ENCODE measurements around the gene KRTAP21-3. TPM values are rescaled to one million over a fixed set of nuclear protein-coding genes. Genes with fewer than 3 reads are reported as not detected.

KRTAP21-3 gene
- total RNA-seq, 1 experiment from 2014 or later, result not detected

DNA sequence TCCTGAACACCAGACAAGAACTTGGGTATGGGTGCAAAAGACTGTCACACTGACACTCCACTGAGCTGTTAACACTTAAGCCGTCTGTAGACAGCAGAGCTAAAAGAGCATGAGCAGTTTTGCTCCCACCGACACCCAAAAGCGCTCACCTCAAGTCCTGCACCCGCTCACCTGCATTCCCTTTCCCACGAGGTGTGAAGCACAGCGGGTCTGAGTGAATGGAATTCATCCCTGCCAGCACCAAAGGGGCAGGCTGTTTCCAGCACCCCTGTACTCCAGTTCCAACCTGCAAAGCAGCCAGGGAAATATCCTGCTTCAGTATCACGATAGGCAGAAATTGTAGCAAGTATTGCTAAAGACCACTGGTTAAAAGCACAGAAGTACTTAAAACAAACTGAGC, 28.8 kb downstream of the KRTAP21-3 start:
- intact Hi-C loops (cut with micrococcal nuclease; ENCODE audit: unreplicated experiment), result no loop called here
- Histone ChIP-seq H3K9me3 (ENCODE audit: low read depth, low read length, poor library complexity, severe bottlenecking) (peaks cover 3% of the 10 kb centered on the region), H3K4me3 (ENCODE audit: low read depth, low read length, poor library complexity, severe bottlenecking) (no peak overlapping the region), H3K27me3 (replicated peaks; ENCODE audit: insufficient read depth, low read depth, low read length, poor library complexity) (no peaks in the 10 kb centered on the region), H3K4me1 (ENCODE audit: insufficient read depth, low read length, poor library complexity, severe bottlenecking) (no peaks in the 10 kb centered on the region), H3K27ac (ENCODE audit: low read depth, low read length, poor library complexity, severe bottlenecking) (no peak overlapping the region), H3K36me3 (ENCODE audit: insufficient read depth, low read length, poor library complexity, severe bottlenecking) (no peaks in the 10 kb centered on the region)
- CTCF ChIA-PET, result no interaction called here
- POLR2A ChIA-PET (ENCODE audit: low non-redundant PET), result no interaction called here
- no peak for TF ChIP-seq EZH2 (IDR thresholded peaks at IDR 0.05; ENCODE audit: borderline replicate concordance, low read depth, low read length, poor library complexity, severe bottlenecking)
- BruUV-seq (replicated peaks), result no TSS peak
- no peak for DNase-seq (ENCODE audit: low spot score)

DNA sequence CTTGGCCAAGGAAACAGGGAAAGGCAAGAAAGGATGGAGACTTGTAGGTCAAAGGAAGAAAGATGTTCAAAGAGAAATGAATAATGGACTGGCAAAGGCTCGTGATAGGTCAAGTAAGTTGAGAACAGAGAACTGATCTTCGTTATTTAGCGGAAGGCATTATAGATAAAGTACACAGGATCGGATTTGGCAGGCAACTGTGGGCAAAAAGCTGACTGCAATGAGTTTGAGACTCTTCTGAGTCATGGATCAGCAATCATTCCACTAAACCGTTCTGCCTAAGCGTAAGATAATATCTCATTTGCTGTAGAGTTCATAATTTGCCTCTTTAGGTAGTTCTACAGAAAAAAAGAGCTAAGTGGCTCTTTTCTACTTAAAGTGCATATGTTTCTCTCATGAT, 34.1 kb downstream of the KRTAP21-3 start:
- no peak for DNase-seq (ENCODE audit: low spot score)
- POLR2A ChIA-PET (ENCODE audit: low non-redundant PET), result no interaction called here
- H3K9me3 ChIP-seq (ENCODE audit: low read depth, low read length, poor library complexity, severe bottlenecking), result peaks cover 5% of the 10 kb centered on the region
- H3K27ac ChIP-seq (ENCODE audit: low read depth, low read length, poor library complexity, severe bottlenecking), result no peak overlapping the region
- BruUV-seq (replicated peaks), result no TSS peak
- no peaks in the 10 kb centered on the region for H3K27me3 ChIP-seq (replicated peaks; ENCODE audit: insufficient read depth, low read depth, low read length, poor library complexity)
- CTCF ChIA-PET, result no interaction called here
- no peaks in the 10 kb centered on the region for H3K4me1 ChIP-seq (ENCODE audit: insufficient read depth, low read length, poor library complexity, severe bottlenecking)
- intact Hi-C loops (cut with micrococcal nuclease; ENCODE audit: unreplicated experiment), result no loop called here
- H3K4me3 ChIP-seq (ENCODE audit: low read depth, low read length, poor library complexity, severe bottlenecking), result no peak overlapping the region
- TF ChIP-seq, protein P1, sequence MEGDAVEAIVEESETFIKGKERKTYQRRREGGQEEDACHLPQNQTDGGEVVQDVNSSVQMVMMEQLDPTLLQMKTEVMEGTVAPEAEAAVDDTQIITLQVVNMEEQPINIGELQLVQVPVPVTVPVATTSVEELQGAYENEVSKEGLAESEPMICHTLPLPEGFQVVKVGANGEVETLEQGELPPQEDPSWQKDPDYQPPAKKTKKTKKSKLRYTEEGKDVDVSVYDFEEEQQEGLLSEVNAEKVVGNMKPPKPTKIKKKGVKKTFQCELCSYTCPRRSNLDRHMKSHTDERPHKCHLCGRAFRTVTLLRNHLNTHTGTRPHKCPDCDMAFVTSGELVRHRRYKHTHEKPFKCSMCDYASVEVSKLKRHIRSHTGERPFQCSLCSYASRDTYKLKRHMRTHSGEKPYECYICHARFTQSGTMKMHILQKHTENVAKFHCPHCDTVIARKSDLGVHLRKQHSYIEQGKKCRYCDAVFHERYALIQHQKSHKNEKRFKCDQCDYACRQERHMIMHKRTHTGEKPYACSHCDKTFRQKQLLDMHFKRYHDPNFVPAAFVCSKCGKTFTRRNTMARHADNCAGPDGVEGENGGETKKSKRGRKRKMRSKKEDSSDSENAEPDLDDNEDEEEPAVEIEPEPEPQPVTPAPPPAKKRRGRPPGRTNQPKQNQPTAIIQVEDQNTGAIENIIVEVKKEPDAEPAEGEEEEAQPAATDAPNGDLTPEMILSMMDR (conservative IDR thresholded peaks at IDR 0.05; ENCODE audit: low read depth, low read length), result no peak
- no peak for TF ChIP-seq EZH2 (IDR thresholded peaks at IDR 0.05; ENCODE audit: borderline replicate concordance, low read depth, low read length, poor library complexity, severe bottlenecking)
- no peaks in the 10 kb centered on the region for H3K36me3 ChIP-seq (ENCODE audit: insufficient read depth, low read length, poor library complexity, severe bottlenecking)

DNA sequence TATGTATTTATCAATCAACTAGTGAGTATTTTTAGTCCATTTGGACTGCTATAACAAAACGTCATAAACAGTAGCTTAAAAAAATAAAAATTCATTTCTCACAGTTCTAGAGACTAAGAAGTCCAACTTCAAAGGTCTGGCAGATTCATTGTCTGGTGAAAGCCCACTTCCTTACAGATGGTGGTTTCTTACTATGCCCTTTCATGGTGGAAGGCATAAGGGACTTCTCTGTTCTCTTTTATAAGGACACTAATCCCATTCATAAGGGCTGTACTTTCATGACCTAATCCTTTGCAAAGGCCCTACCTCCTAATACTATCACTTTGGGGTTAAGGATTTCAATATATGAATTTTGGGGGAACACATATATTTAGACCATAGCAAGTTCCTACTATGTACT, 38.0 kb downstream of the KRTAP21-3 start:
- Histone ChIP-seq H3K4me3 (ENCODE audit: low read depth, low read length, poor library complexity, severe bottlenecking) (no peak overlapping the region), H3K27ac (ENCODE audit: low read depth, low read length, poor library complexity, severe bottlenecking) (no peak overlapping the region), H3K9me3 (ENCODE audit: low read depth, low read length, poor library complexity, severe bottlenecking) (peaks cover 5% of the 10 kb centered on the region), H3K27me3 (replicated peaks; ENCODE audit: insufficient read depth, low read depth, low read length, poor library complexity) (no peaks in the 10 kb centered on the region), H3K4me1 (ENCODE audit: insufficient read depth, low read length, poor library complexity, severe bottlenecking) (no peaks in the 10 kb centered on the region), H3K36me3 (ENCODE audit: insufficient read depth, low read length, poor library complexity, severe bottlenecking) (no peaks in the 10 kb centered on the region)
- no peak for DNase-seq (ENCODE audit: low spot score)
- POLR2A ChIA-PET (ENCODE audit: low non-redundant PET), result no interaction called here
- intact Hi-C loops (cut with micrococcal nuclease; ENCODE audit: unreplicated experiment), result no loop called here
- CTCF ChIA-PET, result no interaction called here
- TF ChIP-seq EZH2 (IDR thresholded peaks at IDR 0.05; ENCODE audit: borderline replicate concordance, low read depth, low read length, poor library complexity, severe bottlenecking), result no peak
- TF ChIP-seq, protein P1 (conservative IDR thresholded peaks at IDR 0.05; ENCODE audit: low read depth, low read length), result no peak
- BruUV-seq (replicated peaks), result no TSS peak

DNA sequence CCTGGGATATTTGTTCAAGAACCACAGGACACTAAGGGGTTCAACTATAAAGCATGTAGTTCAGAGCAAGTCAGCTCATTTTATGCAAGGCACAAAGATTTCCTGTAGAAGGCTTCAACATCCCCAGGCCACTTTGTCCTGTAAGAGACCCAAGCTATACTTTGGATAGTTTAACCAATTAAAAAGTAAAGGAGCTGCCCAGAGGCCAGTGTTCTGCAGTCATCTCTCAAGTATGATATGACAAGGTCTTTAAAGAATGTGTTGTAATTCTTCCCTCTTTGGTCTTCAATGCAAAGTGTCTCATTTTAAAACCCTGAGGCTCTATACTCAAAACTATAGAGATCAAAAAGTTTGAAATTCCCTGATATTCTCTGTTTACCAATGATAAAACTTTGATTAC, 41.8 kb downstream of the KRTAP21-3 start:
- H3K36me3 ChIP-seq (ENCODE audit: insufficient read depth, low read length, poor library complexity, severe bottlenecking), result no peaks in the 10 kb centered on the region
- H3K4me3 ChIP-seq (ENCODE audit: low read depth, low read length, poor library complexity, severe bottlenecking), result no peak overlapping the region
- H3K4me1 ChIP-seq (ENCODE audit: insufficient read depth, low read length, poor library complexity, severe bottlenecking), result no peaks in the 10 kb centered on the region
- TF ChIP-seq, protein P1 (conservative IDR thresholded peaks at IDR 0.05; ENCODE audit: low read depth, low read length), result no peak
- TF ChIP-seq EZH2 (IDR thresholded peaks at IDR 0.05; ENCODE audit: borderline replicate concordance, low read depth, low read length, poor library complexity, severe bottlenecking), result no peak
- ChIA-PET POLR2A (ENCODE audit: low non-redundant PET) (no interaction called here), CTCF (no interaction called here)
- H3K27ac ChIP-seq (ENCODE audit: low read depth, low read length, poor library complexity, severe bottlenecking), result no peak overlapping the region
- no peaks in the 10 kb centered on the region for H3K27me3 ChIP-seq (replicated peaks; ENCODE audit: insufficient read depth, low read depth, low read length, poor library complexity)
- DNase-seq (ENCODE audit: low spot score), result no peak
- intact Hi-C loops (cut with micrococcal nuclease; ENCODE audit: unreplicated experiment), result no loop called here
- no TSS peak for BruUV-seq (replicated peaks)
- peaks cover 10% of the 10 kb centered on the region for H3K9me3 ChIP-seq (ENCODE audit: low read depth, low read length, poor library complexity, severe bottlenecking)

All from A673 (cell line).